Measurements from ENCODE around the gene MARCHF2. TPM values are rescaled to one million over a fixed set of nuclear protein-coding genes. Genes with fewer than 3 reads are reported as not detected.
"Not testable (repeated sequence)": the region's sequence is repeated elsewhere in the genome, so short reads cannot be mapped to it uniquely, and the experiment has no call there.

The MARCHF2 gene
- total and polyA plus RNA-seq, 5 donors, result 94.2 to 107 (median 106) TPM

DNA sequence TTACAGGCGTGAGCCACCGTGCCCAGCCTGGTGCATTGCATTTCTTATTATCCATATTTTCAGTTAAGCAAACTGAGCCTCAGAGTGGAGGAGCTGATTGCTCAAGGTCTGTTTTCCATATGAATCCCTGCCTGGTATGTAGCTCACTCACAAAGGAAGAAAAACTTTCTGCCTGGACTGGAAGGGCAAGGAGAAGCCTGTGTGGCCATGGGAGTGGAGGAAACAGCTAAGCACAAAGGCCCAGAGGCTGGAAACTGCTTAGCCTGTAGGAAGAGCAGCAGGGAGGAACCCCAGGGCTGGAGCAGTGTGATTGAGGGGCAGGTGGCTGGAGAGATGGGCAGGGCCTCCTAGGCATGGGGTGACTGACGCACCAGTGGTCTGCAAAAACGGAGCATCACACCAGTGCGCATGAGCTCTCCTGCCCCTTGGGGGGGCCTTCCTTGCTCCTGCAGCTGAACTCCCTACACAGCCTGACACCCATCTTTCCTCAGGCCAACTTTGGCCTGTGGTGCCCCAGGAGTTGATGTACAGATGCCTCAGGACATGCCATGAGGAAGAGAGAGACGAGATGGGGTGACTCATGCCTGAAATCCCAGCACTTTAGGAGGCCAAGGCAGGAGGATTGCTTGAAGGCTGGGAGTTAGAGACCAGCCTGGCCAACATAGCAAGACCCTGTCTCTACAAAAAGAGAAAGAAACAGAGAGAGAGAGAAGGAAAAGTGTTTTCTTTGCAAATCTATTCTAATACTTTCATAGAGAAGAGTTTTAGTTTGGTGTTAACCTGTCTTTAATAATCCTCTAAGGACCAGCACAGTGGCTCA lies 28.8 kb downstream of the MARCHF2 start:
- Histone ChIP-seq H3K27me3 (ENCODE audit: control insufficient read depth, insufficient read depth) (no peaks in the 10 kb centered on the region), H3K27ac (ENCODE audit: low read length) (no peak overlapping the region), H3K4me1 (ENCODE audit: control insufficient read depth, insufficient read depth, low read length) (peaks cover 3% of the 10 kb centered on the region), H3K9me3 (ENCODE audit: control insufficient read depth, low read length) (no peaks in the 10 kb centered on the region), H3K4me3 (ENCODE audit: low read length) (no peak overlapping the region)
- WGBS, result 85% methylated on average over 6 of the region's 6 CpGs
- ATAC-seq (no peak), DNase-seq (no peak)
- intact Hi-C loops (cut with DNase I), result no loop called here

DNA sequence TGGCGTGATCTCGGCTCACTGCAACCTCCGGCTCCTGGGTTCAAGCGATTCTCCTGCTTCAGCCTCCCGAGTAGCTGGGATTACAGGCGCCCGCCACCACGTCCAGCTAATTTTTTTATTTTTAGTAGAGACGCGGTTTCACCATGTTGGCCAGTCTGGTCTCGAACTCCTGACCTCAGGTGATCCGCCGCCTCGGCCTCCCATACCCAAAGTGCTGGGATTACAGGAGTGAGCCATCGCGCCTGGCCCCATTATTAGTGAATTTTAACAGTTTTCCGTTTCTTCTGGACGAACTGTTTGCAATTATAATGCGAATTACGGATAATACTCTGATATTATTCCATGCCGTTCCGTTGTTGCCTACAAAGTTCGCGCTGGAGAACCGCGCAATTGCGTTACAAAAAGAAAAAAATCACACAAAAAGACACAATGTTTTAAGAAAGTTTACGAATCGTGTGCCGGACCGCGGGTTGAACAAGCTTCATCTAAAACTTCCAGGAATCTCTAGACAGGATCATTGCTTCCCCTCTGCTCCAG lies 31.1 kb downstream of the MARCHF2 start:
- H3K4me3 ChIP-seq (ENCODE audit: low read length), result peak overlapping the region; percentile 41
- DNase-seq; H3K4me1 ChIP-seq (ENCODE audit: control insufficient read depth, insufficient read depth, low read length); ATAC-seq; H3K9me3 ChIP-seq (ENCODE audit: control insufficient read depth, low read length); H3K27me3 ChIP-seq (ENCODE audit: control insufficient read depth, insufficient read depth): not testable (repeated sequence)
- intact Hi-C loops (cut with DNase I), result loop anchor here in 1 of 4 donors (2.0 kb wide), 1 partner anchor 31 kb away; the partner anchor contains the start of gene MARCHF2
- WGBS, result 30% methylated on average over 32 of the region's 32 CpGs
- peak overlapping the region; percentile 70 for H3K27ac ChIP-seq (ENCODE audit: low read length)

DNA sequence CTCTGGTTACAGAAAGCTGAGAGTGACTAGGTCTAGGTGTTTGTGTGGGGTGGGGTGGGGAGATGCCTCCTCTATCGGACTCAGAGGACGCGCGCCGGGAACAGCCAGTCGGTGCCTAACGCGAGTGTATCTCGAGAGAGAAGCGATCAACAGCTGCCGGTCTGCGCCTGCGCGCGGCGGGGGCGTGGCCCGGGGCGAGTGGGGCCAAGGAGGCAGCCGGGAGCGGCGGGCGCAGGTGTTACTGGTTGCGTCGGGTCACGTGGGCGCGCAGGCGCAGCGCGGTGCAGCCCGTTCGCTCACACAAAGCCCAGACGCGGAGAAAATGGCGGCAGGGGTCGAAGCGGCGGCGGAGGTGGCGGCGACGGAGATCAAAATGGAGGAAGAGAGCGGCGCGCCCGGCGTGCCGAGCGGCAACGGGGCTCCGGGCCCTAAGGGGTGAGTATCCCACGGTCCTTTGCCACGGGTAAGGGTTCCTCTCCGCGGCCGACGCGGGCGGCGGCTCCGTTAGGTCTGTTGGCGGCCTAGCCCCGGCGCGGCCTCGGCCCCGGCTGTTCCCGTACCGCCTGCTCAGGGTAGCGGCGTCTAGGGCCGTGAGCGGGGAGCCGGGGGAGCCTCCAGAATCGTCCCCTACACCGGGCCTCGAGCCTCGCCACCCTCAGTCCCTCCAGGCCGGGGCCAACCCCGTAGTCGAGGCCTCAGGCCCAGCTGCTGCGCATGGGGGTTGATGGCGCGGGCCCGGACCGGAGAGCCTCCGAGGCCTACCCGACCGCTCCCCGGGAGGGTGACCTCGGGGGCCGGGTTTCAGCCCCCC lies 31.8 kb downstream of the MARCHF2 start, which contains the start of gene HNRNPM:
Gene HNRNPM (plus strand): TSS at position 299 of the 811 bp plus-strand sequence. CDS start 24 bp downstream, at position 323.
- ATAC-seq (peak; percentile 98 to 99), DNase-seq (peak; percentile 100)
- WGBS, result under 1% methylated on average over 93 of the region's 93 CpGs
- intact Hi-C loops (cut with DNase I), result loop anchor here in 1 of 4 donors (2.0 kb wide), 1 partner anchor 32 kb away; the partner anchor contains the start of gene MARCHF2
- H3K9me3 ChIP-seq (ENCODE audit: control insufficient read depth, low read length), result no peaks in the 10 kb centered on the region
- H3K4me1 ChIP-seq (ENCODE audit: control insufficient read depth, insufficient read depth, low read length), result peaks cover 5% of the 10 kb centered on the region
- H3K4me3 ChIP-seq (ENCODE audit: low read length), result peak within 1 kb of the TSS; percentile 75
- H3K27ac ChIP-seq (ENCODE audit: low read length), result peak within 1 kb of the TSS; percentile 73
- no peaks in the 10 kb centered on the region for H3K27me3 ChIP-seq (ENCODE audit: control insufficient read depth, insufficient read depth)

DNA sequence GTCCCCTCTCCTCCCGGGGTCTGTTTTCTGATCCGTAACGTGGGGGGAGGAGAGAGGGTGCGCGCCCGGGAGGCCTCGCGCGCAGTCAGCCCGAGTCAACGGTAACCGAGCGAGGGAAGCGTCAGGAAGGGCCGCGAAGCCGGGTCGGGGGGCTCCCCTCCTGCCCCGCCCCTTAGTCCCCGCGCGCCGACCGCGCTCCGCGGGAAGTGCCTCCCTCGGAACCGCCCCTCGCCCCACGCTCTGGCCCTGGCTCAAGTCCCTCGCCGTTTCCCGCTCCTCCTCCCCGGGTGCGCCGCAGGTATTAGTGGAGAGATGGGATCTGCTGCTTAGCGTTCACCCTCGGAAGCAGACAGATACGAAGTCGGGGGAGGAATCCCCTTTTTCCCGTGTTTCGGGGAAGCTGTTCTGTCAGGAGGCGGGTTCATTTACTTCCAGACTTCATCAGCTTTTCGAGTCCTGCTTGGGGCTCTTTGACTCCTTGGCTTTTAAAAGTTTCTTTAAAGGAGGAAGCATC lies 32.4 kb downstream of the MARCHF2 start:
- no peaks in the 10 kb centered on the region for H3K9me3 ChIP-seq (ENCODE audit: control insufficient read depth, low read length)
- H3K4me1 ChIP-seq (ENCODE audit: control insufficient read depth, insufficient read depth, low read length), result peaks cover 10% of the 10 kb centered on the region
- intact Hi-C loops (cut with DNase I), result loop anchor here in 1 of 4 donors (2.0 kb wide), 1 partner anchor 33 kb away; the partner anchor contains the start of gene MARCHF2
- DNase-seq (peak; percentile 70 to 85 (median 85)), ATAC-seq (peak; percentile 61 to 80)
- peak overlapping the region; percentile 75 for H3K4me3 ChIP-seq (ENCODE audit: low read length)
- H3K27me3 ChIP-seq (ENCODE audit: control insufficient read depth, insufficient read depth), result no peaks in the 10 kb centered on the region
- peak overlapping the region; percentile 73 for H3K27ac ChIP-seq (ENCODE audit: low read length)
- under 1% methylated on average over 45 of the region's 45 CpGs for WGBS

DNA sequence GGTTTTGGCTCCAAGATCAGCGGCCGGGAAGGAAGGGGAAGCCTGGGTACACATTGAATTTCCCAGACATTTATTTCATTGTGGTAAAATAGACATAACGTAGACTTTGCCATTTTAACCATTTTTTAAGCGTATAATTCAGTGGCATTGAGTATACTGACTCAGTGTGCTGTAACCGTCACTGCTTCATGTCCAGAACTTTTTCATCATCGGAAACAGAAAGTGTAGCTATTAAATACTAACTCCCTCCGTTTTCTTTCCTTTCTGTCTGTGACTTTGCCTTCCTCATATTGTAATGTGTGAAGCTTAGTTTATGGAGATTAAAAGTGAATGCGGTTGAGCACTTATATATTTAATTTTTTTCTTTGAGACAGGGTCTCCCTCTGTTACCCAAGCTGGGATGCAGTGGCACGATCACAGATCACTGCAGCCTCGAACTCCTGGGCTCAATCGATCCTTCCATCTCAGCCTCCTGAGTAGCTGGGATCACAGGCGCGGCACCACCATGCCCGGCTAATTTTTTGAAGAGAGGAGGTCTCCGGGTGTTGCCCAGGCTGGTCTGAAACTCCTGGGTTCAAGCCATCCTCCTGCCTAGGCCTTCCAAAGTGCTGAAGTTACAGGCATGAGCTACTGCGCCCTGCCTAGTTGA lies 33.1 kb downstream of the MARCHF2 start:
- no peaks in the 10 kb centered on the region for H3K9me3 ChIP-seq (ENCODE audit: control insufficient read depth, low read length)
- DNase-seq (no peak), ATAC-seq (no peak)
- H3K4me3 ChIP-seq (ENCODE audit: low read length), result peak overlapping the region; percentile 75
- peak overlapping the region; percentile 73 for H3K27ac ChIP-seq (ENCODE audit: low read length)
- intact Hi-C loops (cut with DNase I), result no loop called here
- peaks cover 10% of the 10 kb centered on the region for H3K4me1 ChIP-seq (ENCODE audit: control insufficient read depth, insufficient read depth, low read length)
- 20% methylated on average over 16 of the region's 16 CpGs for WGBS
- H3K27me3 ChIP-seq (ENCODE audit: control insufficient read depth, insufficient read depth), result no peaks in the 10 kb centered on the region

DNA sequence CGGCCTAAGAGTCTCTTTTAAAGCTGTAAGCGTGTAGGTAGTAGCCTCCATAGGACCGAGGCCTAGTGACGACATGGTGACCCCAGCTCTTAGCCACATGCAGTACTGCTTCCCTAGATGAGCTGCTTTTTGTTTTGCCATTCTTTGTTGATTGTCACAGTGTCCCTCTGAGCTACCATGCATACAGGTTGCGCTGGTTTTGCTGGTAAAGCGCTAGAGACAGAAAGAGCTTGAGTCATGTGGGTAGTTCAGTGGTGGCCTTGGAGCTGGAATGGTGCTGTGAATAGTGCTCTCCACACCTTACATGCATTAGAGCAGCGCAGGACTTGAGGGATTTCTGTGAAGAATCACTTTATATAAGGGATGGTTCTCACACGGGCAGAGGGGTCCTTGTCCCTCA lies 36.7 kb downstream of the MARCHF2 start:
- peaks cover 21% of the 10 kb centered on the region for H3K4me1 ChIP-seq (ENCODE audit: control insufficient read depth, insufficient read depth, low read length)
- DNase-seq, result no peak
- H3K27ac ChIP-seq (ENCODE audit: low read length), result no peak overlapping the region
- WGBS, result 67% methylated on average over 7 of the region's 8 CpGs
- no peak overlapping the region for H3K4me3 ChIP-seq (ENCODE audit: low read length)
- no peaks in the 10 kb centered on the region for H3K27me3 ChIP-seq (ENCODE audit: control insufficient read depth, insufficient read depth)
- no peak for ATAC-seq
- H3K9me3 ChIP-seq (ENCODE audit: control insufficient read depth, low read length), result no peaks in the 10 kb centered on the region
- intact Hi-C loops (cut with DNase I), result no loop called here

DNA sequence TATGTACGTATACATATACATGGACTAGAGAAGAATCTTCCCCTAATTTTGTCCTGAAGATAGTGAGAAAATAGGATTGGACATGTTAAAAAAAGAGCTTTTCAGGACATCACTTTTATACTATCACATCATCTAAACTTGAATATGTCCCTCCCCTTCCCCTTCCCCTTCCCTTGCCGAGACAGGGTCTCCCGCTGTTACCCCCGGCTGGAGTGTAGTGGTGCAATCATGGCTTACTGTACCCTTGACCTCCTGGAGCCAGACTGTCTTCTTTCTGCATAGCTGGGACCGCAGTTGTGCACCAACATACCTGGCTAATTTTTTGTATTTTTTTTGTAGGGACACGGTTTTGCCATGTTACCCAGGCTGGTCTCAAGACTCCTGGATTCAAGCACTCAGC lies 38.3 kb downstream of the MARCHF2 start:
- no peak for ATAC-seq
- intact Hi-C loops (cut with DNase I), result no loop called here

DNA sequence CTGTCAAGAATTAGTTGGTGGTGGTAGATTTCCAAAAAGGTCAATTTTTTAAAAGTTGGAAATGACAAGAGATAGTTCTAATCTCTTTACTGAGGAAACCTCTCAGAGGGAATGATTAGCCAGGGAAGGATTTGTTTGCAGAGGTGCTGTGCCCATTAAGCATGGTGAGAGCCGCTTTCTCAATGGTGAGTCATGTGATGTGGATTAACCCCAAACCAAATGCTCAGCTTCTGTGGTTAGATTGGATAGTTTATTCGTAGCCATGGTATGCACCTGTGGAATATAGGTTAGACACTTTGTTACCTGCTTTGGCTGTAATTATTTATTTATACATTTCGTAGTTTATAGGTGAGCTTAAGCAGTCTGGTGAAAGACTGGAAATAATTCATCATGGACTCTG lies 38.8 kb downstream of the MARCHF2 start:
- H3K27me3 ChIP-seq (ENCODE audit: control insufficient read depth, insufficient read depth), result no peaks in the 10 kb centered on the region
- no peak overlapping the region for H3K27ac ChIP-seq (ENCODE audit: low read length)
- no peak for DNase-seq
- H3K4me3 ChIP-seq (ENCODE audit: low read length), result no peak overlapping the region
- no peaks in the 10 kb centered on the region for H3K9me3 ChIP-seq (ENCODE audit: control insufficient read depth, low read length)
- intact Hi-C loops (cut with DNase I), result no loop called here
- 66% methylated on average over 3 of the region's 3 CpGs for WGBS
- ATAC-seq, result no peak
- peaks cover 18% of the 10 kb centered on the region for H3K4me1 ChIP-seq (ENCODE audit: control insufficient read depth, insufficient read depth, low read length)

More for the DNA sequence above, 38.3 kb downstream of the MARCHF2 start:
- Histone ChIP-seq H3K9me3 (ENCODE audit: control insufficient read depth, low read length) (no peaks in the 10 kb centered on the region), H3K27ac (ENCODE audit: low read length) (no peak overlapping the region), H3K27me3 (ENCODE audit: control insufficient read depth, insufficient read depth) (no peaks in the 10 kb centered on the region), H3K4me3 (ENCODE audit: low read length) (no peak overlapping the region), H3K4me1 (ENCODE audit: control insufficient read depth, insufficient read depth, low read length) (peaks cover 20% of the 10 kb centered on the region)
- WGBS, result 57% methylated on average over 6 of the region's 6 CpGs
- DNase-seq, result no peak

DNA sequence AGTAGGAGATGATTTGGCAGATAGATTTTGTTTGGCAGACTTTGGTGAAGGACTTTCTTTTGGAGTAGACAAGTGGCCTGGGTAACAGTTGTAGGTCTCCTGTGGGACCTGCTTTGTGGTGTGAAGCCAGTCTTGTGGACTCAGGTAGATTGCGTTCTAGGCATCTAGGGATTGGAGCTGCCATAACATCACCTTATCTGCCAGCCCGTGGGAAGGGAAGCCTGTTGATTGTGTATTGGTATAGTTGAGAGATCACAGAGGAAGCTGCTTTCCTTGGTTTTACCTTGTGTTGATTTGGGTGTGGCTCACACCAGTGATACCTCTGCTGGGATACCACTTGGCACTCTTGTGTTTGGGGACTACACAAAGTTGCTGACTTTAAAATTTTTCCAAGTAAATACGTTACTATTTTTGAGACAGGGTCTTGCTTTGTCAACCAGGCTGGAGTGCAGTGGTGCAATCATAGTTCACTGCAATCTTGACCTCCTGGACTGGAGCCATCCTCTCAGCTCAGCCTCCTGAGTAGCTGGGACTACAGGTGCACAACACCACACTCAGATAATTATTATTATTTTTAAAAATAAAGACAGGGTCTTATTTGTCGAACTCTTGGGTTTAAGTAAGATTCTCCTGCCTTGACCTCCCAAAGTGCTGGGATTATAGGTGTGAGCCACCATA lies 39.5 kb downstream of the MARCHF2 start:
- Histone ChIP-seq H3K27me3 (ENCODE audit: control insufficient read depth, insufficient read depth) (no peaks in the 10 kb centered on the region), H3K27ac (ENCODE audit: low read length) (no peak overlapping the region), H3K4me3 (ENCODE audit: low read length) (no peak overlapping the region), H3K9me3 (ENCODE audit: control insufficient read depth, low read length) (no peaks in the 10 kb centered on the region), H3K4me1 (ENCODE audit: control insufficient read depth, insufficient read depth, low read length) (peaks cover 18% of the 10 kb centered on the region)
- whole genome bisulfite sequencing, result 55% methylated on average over 4 of the region's 4 CpGs
- no peak for ATAC-seq
- intact Hi-C loops (cut with DNase I), result no loop called here
- no peak for DNase-seq

DNA sequence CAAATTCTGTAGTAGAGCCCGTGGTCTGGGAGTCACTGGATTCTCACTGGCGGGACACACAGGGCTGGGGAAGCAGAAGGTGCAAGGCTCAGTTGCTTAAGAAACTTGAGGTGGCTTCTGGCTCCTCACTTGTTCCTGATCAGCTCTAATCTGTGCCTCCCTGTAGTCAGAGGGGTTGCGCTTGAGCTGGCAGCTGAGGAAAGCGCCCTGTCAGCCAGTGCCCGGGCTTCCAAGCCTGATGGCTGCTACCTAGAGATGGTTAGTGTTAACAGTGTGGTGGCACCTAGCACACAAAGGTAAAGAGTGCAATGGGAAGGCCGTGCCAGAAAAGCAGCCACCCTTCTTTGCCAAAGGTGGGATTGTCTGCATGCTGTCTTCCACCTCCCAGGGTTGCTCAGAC lies 40.5 kb downstream of the MARCHF2 start:
- no peak overlapping the region for H3K4me3 ChIP-seq (ENCODE audit: low read length)
- intact Hi-C loops (cut with DNase I), result no loop called here
- WGBS, result 75% methylated on average over 6 of the region's 6 CpGs
- no peak for ATAC-seq
- DNase-seq, result no peak
- H3K9me3 ChIP-seq (ENCODE audit: control insufficient read depth, low read length), result no peaks in the 10 kb centered on the region
- no peaks in the 10 kb centered on the region for H3K27me3 ChIP-seq (ENCODE audit: control insufficient read depth, insufficient read depth)
- peaks cover 18% of the 10 kb centered on the region for H3K4me1 ChIP-seq (ENCODE audit: control insufficient read depth, insufficient read depth, low read length)
- no peak overlapping the region for H3K27ac ChIP-seq (ENCODE audit: low read length)
